Activated T-helper 17 cell treated with anti-CD3 and anti-CD28 coated beads, Interleukin-2, amount 50 U/mL, for 72 hours (primary cell): ENCODE results near the gene PDK1. TPM values are rescaled to one million over a fixed set of nuclear protein-coding genes. Genes with fewer than 3 reads are reported as not detected.
"Not testable (repeated sequence)": the region's sequence is repeated elsewhere in the genome, so short reads cannot be mapped to it uniquely, and the experiment has no call there.

Source experiments
- ATAC-seq: fragments of 150-1000 bp; cut with Tn5 transposase; replicated peaks from 2 replicates; pipeline ENCODE4 v1.10.0; 2021; ENCODE audit warnings: mild to moderate bottlenecking, moderate library complexity
- H3K27ac Mint-ChIP-seq: one replicate; pipeline ENCODE4 v1.8.0; 2022; ENCODE audit warnings: mixed read lengths
- H3K27me3 Mint-ChIP-seq: one replicate; pipeline ENCODE4 v1.8.0; 2022; ENCODE audit warnings: mixed read lengths
- H3K36me3 Mint-ChIP-seq: one replicate; pipeline ENCODE4 v1.8.0; 2022; ENCODE audit warnings: low read depth, mild to moderate bottlenecking, mixed read lengths
- H3K4me1 Mint-ChIP-seq: one replicate; pipeline ENCODE4 v1.8.0; 2022; ENCODE audit warnings: mixed read lengths
- H3K4me3 Mint-ChIP-seq: one replicate; pipeline ENCODE4 v1.8.0; 2022; ENCODE audit warnings: mild to moderate bottlenecking, mixed read lengths
- H3K9me3 Mint-ChIP-seq: one replicate; pipeline ENCODE4 v1.8.0; 2022; ENCODE audit warnings: mixed read lengths
- total RNA-seq, 2 donors: library from RNA; stranded (reverse); gene quantifications; one replicate each; pipeline ENCODE4 v1.2.3, GENCODE V29; 2022

The PDK1 gene
- total RNA-seq, 2 donors from 2014 or later: 43.9 to 95.8 TPM

DNA sequence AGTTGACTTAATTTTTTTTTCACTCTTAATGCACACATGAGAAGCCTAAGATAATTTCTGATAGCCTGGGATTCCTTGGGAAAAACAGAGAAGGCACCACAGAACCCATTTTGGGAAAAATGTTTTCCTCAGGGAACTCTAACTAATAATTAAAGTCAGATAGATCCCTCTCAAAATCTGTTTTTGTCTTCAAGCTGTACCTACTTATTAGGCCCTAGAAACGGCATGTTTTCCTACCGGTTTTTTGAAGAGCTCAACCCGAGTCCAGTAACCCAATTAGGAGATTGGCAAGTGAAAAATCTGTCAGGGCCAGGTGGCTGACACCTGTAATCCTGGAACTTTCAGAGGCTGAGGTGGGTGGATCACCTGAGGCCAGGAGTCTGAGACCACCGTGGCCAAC, 16.1 kb upstream of the PDK1 start:
- ATAC-seq: no peak
- Mint-ChIP-seq H3K27ac (no peak overlapping the region), H3K36me3 (peaks cover 11% of the 10 kb centered on the region), H3K9me3 (peaks cover 5% of the 10 kb centered on the region), H3K27me3 (no peaks in the 10 kb centered on the region), H3K4me1 (peaks cover 3% of the 10 kb centered on the region), H3K4me3 (no peak overlapping the region)

DNA sequence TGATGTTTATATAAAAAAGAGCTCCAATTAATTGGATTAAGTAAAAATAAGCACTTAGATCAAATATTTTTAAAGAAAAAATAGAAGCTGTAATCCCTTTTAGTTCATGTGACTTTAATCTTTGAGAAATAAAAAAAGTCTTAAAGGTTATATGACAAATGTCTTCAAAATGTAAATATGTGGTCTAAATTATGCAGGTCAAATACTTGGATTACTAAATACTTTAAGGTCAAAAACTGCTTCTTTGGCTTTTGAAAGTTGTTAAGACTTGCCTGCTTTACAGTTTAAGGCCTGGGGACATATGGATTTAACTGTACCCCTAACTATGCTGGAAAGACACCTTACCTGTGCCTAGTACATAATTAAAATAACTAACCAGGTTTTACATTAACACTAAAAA, 15.5 kb upstream of the PDK1 start:
- Mint-ChIP-seq H3K4me1 (no peaks in the 10 kb centered on the region), H3K27me3 (no peaks in the 10 kb centered on the region), H3K9me3 (no peaks in the 10 kb centered on the region), H3K27ac (no peak overlapping the region), H3K36me3 (peaks cover 5% of the 10 kb centered on the region), H3K4me3 (no peak overlapping the region)
- ATAC-seq: no peak

- peaks cover 5% of the 10 kb centered on the region for H3K36me3 Mint-ChIP-seq
- no peak overlapping the region for H3K27ac Mint-ChIP-seq
- H3K4me3 Mint-ChIP-seq: no peak overlapping the region
- H3K9me3 Mint-ChIP-seq: no peaks in the 10 kb centered on the region
- H3K4me1 Mint-ChIP-seq: peaks cover 11% of the 10 kb centered on the region
- no peak for ATAC-seq
- H3K27me3 Mint-ChIP-seq: no peaks in the 10 kb centered on the region
These were observed 10.3 kb upstream of the PDK1 start for GRCh38 chr2:172545408-172546075.

- no peaks in the 10 kb centered on the region for H3K9me3 Mint-ChIP-seq
- peaks cover 31% of the 10 kb centered on the region for H3K4me1 Mint-ChIP-seq
- H3K27ac Mint-ChIP-seq: no peak overlapping the region
- no peak for ATAC-seq
- peaks cover 31% of the 10 kb centered on the region for H3K36me3 Mint-ChIP-seq
- no peaks in the 10 kb centered on the region for H3K27me3 Mint-ChIP-seq
- no peak overlapping the region for H3K4me3 Mint-ChIP-seq
These were observed 6.8 kb upstream of the PDK1 start for GRCh38 chr2:172549131-172549530.

DNA sequence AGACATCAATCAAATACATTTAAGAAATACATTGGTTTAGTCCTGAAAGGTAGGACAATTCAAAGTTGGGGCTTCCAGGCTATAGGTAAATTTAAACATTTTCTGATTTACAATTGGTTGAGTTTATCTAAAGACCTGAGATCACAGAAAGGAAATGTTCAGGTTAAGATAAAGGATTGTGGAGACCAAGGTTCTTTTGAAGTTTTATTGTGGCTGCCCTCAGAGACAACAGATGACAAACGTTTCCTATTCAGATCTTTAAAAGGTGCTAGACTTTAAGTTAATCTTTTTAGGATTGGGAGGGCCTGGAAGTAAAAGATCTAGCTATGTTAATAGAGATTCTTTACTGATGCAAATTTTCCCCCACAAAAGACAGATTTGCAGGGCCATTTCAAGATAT, 6.1 kb upstream of the PDK1 start:
- H3K4me3 Mint-ChIP-seq: peak overlapping the region; percentile 15
- not testable (repeated sequence) for H3K27ac Mint-ChIP-seq, ATAC-seq, H3K9me3 Mint-ChIP-seq, H3K27me3 Mint-ChIP-seq
- H3K36me3 Mint-ChIP-seq: peaks cover 32% of the 10 kb centered on the region
- peaks cover 35% of the 10 kb centered on the region for H3K4me1 Mint-ChIP-seq

GRCh38 chr2:172550419-172550818, 5.5 kb upstream of the PDK1 start:
- Mint-ChIP-seq H3K4me3 (peak overlapping the region; percentile 15), H3K4me1 (peaks cover 41% of the 10 kb centered on the region), H3K27me3 (no peaks in the 10 kb centered on the region), H3K27ac (no peak overlapping the region), H3K36me3 (peaks cover 38% of the 10 kb centered on the region), H3K9me3 (no peaks in the 10 kb centered on the region)
- no peak for ATAC-seq

- H3K4me3 Mint-ChIP-seq: no peak overlapping the region
- no peaks in the 10 kb centered on the region for H3K27me3 Mint-ChIP-seq
- no peak for ATAC-seq
- H3K4me1 Mint-ChIP-seq: peaks cover 41% of the 10 kb centered on the region
- H3K9me3 Mint-ChIP-seq: no peaks in the 10 kb centered on the region
- H3K36me3 Mint-ChIP-seq: peaks cover 45% of the 10 kb centered on the region
- no peak overlapping the region for H3K27ac Mint-ChIP-seq
These were observed 4.6 kb upstream of the PDK1 start for GRCh38 chr2:172551271-172551670.

DNA sequence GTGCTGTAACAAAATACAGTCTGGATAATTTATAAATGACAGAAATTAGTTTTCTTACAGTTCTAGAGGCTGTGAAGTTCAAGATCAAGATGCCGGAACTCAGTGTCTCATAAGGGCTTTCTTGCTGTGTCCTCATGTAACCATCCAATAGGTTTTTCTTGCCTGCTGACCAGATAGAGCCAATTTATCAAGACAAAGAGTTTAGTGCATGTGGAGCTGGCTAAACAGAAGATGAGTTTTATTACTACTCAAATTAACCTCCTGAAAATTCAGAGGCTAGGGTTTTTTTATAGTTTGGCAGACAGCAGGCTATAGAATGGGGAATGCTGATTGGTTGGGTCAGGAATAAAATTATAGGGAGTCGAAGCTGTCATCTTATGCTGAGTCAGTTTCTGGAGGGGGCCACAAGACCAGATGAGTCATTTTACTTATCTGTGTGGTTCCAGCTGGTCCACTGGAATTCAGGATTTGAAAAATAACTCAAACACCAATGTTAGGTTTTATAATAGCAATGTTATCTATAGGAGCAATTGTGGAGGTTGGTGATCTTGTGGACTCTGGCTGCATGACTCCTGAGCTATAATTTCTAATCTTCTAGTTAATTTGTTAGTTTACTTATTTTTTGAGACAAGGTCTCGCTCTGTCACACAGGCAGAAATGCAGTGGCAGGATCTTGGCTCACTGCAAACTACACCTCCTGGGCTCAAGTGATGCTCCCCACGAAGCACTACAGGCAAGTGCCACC, 3.2 kb upstream of the PDK1 start:
- no peak for ATAC-seq
- Mint-ChIP-seq H3K27ac (no peak overlapping the region), H3K27me3 (no peaks in the 10 kb centered on the region), H3K4me3 (peak overlapping the region; percentile 91), H3K36me3 (peaks cover 60% of the 10 kb centered on the region), H3K9me3 (no peaks in the 10 kb centered on the region), H3K4me1 (peaks cover 47% of the 10 kb centered on the region)

DNA sequence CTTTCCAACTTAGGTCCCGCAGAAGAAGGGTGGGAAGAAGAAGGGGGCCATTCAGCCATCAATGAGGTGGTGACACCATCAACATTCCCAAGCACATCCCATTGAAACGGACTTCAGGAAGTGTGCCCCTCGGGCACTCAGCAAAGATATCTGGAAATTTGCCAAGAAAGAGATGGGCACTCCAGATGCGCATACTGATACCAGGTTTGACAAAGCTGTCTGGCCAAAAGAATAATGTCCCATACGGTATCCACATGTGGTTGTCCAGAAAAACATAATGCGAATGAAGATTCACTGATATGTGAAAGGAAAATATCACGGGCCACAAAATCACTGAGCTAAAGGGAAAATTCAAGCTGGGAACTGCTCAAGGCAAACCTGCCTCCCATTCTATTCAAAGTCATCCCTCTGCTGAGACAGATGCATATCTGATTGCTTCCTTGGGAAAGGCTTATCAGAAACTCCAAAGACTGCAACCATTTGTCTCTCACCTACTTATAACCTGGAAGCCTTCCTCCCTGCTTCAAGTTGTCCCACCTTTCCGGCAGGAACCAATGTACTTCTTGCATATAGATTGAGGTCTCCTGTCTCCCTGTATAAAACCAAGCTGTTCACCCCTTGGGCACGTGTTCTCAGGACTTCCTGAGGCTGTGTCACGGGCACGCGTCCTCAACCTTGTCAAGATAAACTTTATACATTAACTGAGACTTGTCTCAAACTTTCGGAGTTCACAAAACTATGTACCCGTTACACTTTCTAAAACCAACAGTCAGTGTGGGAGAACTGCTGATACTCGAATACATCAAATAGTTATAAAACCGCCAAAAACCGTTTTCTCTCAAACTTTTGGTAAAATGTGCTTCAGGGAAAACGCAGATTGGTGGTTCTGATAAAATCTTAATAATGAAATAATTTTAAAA, 1.3 kb upstream of the PDK1 start:
- peaks cover 79% of the 10 kb centered on the region for H3K36me3 Mint-ChIP-seq
- ATAC-seq: no peak
- no peaks in the 10 kb centered on the region for H3K9me3 Mint-ChIP-seq
- H3K4me3 Mint-ChIP-seq: peak overlapping the region; percentile 91
- no peaks in the 10 kb centered on the region for H3K27me3 Mint-ChIP-seq
- H3K4me1 Mint-ChIP-seq: peaks cover 45% of the 10 kb centered on the region
- H3K27ac Mint-ChIP-seq: peak overlapping the region; percentile 91

- H3K27me3 Mint-ChIP-seq: no peaks in the 10 kb centered on the region
- no peak for ATAC-seq
- H3K4me3 Mint-ChIP-seq: peak overlapping the region; percentile 91
- peaks cover 85% of the 10 kb centered on the region for H3K36me3 Mint-ChIP-seq
- peaks cover 39% of the 10 kb centered on the region for H3K4me1 Mint-ChIP-seq
- peak overlapping the region; percentile 91 for H3K27ac Mint-ChIP-seq
- H3K9me3 Mint-ChIP-seq: no peaks in the 10 kb centered on the region
These were observed 693 bp upstream of the PDK1 start for GRCh38 chr2:172555272-172555521.

GRCh38 chr2:172556284-172557033, 569 bp downstream of the PDK1 start:
- peaks cover 26% of the 10 kb centered on the region for H3K4me1 Mint-ChIP-seq
- no peaks in the 10 kb centered on the region for H3K27me3 Mint-ChIP-seq
- peak overlapping the region; percentile 97 for H3K27ac Mint-ChIP-seq
- H3K36me3 Mint-ChIP-seq: peaks cover 94% of the 10 kb centered on the region
- H3K4me3 Mint-ChIP-seq: peak overlapping the region; percentile 91
- no peaks in the 10 kb centered on the region for H3K9me3 Mint-ChIP-seq
- ATAC-seq: peak; percentile 67

DNA sequence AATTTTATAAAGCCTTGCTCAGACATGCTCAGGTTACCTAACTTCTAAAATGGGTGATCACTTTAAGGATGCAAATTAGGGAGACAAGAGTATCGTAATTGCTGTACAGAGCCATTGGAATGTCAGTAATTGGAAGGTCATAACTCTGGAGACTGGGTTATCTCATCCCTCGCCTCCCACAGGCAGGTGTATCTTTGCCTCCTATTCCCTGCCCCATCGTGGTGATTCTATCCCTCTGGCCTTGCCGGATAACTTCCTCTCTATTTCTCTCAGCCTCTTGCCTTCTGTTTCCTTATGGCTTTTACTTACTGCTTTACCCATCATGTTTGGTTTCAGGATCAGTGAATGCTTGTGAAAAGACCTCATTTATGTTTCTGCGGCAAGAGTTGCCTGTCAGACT, 2.5 kb downstream of the PDK1 start:
- Mint-ChIP-seq H3K36me3 (peaks cover 96% of the 10 kb centered on the region), H3K4me1 (peaks cover 18% of the 10 kb centered on the region), H3K27ac (peak overlapping the region; percentile 97), H3K4me3 (peak overlapping the region; percentile 91), H3K9me3 (no peaks in the 10 kb centered on the region), H3K27me3 (no peaks in the 10 kb centered on the region)
- ATAC-seq: no peak

DNA sequence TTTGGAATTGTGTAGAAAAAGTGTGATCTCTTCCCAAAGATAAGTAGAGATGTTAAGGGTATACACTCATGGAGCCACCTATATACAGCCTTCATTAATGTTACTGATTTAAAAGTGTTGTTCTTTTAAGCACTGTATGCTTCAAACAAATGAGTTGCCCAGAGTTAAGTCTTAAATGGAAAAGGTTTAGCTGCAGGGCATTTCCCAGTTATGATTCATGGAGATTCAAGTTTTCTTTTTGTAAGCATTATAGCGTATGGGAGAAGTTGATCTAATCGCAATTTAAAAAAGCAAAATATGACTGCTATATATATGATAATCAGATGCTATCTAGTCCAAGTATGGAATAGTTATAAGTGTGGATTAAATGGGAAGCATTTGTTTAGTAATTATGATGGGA, 4.8 kb downstream of the PDK1 start:
- no peaks in the 10 kb centered on the region for H3K27me3 Mint-ChIP-seq
- peaks cover 98% of the 10 kb centered on the region for H3K36me3 Mint-ChIP-seq
- H3K27ac Mint-ChIP-seq: no peak overlapping the region
- ATAC-seq: no peak
- peaks cover 11% of the 10 kb centered on the region for H3K4me1 Mint-ChIP-seq
- no peak overlapping the region for H3K4me3 Mint-ChIP-seq
- H3K9me3 Mint-ChIP-seq: no peaks in the 10 kb centered on the region

- peaks cover 100% of the 10 kb centered on the region for H3K36me3 Mint-ChIP-seq
- H3K27me3 Mint-ChIP-seq: no peaks in the 10 kb centered on the region
- no peak overlapping the region for H3K4me3 Mint-ChIP-seq
- H3K4me1 Mint-ChIP-seq: peaks cover 11% of the 10 kb centered on the region
- ATAC-seq: no peak
- no peaks in the 10 kb centered on the region for H3K9me3 Mint-ChIP-seq
- no peak overlapping the region for H3K27ac Mint-ChIP-seq
These were observed 5.4 kb downstream of the PDK1 start for GRCh38 chr2:172561270-172561669.
